HCT116 (cell line): ENCODE measurements around the gene SLC34A1. TPM values are rescaled to one million over a fixed set of nuclear protein-coding genes. Genes with fewer than 3 reads are reported as not detected.

Source experiments
- ATAC-seq: fragments of 200-7000 bp; cut with Tn5 transposase; 2 replicates; pipeline ENCODE4 v1.9.1; 2020; ENCODE audit warnings: mild to moderate bottlenecking, moderate library complexity
- BruUV-seq: library from RNA; stranded (reverse); fragments of 400-500 nt; replicated peaks from 2 replicates; lab custom pipeline; 2021; lab: Mats Ljungman, UMichigan
- CTCF ChIA-PET: fragments of 300-600 bp; sonication (Branson Sonifier 250); formaldehyde crosslinking; loops from one replicate; lab custom pipeline; 2021; ENCODE audit warnings: antibody characterized with exemption; lab: Charles Lee
- POLR2A ChIA-PET: fragments of 300-600, 350-600 bp; sonication (Branson Sonifier 250); formaldehyde crosslinking; loops from one replicate; lab custom pipeline; 2021; ENCODE audit warnings: antibody characterized with exemption; lab: Charles Lee
- RAD21 ChIA-PET, 2 experiments: fragments of 300-600 bp; sonication (Branson Sonifier 250); formaldehyde crosslinking; loops; one replicate each; lab custom pipeline; 2023; ENCODE audit warnings: low total read pairs in 2 of 2; ENCODE audit not compliant: uncharacterized antibody in 2 of 2, unreplicated experiment in 2 of 2, low non-redundant PET in 1 of 2; lab: Charles Lee
- DNase-seq: peaks from one replicate; pipeline ENCODE4 v3.0.0-alpha.2; 2010; ENCODE audit warnings: low read depth, low spot score
- H2AFZ ChIP-seq: fragments of 200-600 bp; shearing (Covaris generic), sonication (generic); 2 replicates; pipeline ENCODE4 v1.6.1; 2017; ENCODE audit warnings: low read depth, mixed run types, mixed read lengths, antibody characterized with exemption, low read length; ENCODE audit not compliant: poor library complexity, severe bottlenecking
- H3K27ac ChIP-seq: 2 replicates; pipeline ENCODE4 v1.5.1; 2012; ENCODE audit warnings: low read depth, low read length
- H3K27me3 ChIP-seq: fragments of 200-600 bp; sonication (generic); 2 replicates; pipeline ENCODE4 v1.6.1; 2016; ENCODE audit warnings: mixed run types, low read length, mixed read lengths; ENCODE audit not compliant: insufficient read depth
- H3K36me3 ChIP-seq, 2 experiments: fragments of 200-500 bp in 1 of 2; fragments of 200-600 bp in 1 of 2; sonication (Bioruptor generic) in 1 of 2; sonication (generic) in 1 of 2; 2 replicates each; pipeline versions ENCODE4 v1.5.1 to v1.6.1; 2014 to 2016; ENCODE audit warnings: low read length in 2 of 2, inconsistent platforms in 1 of 2, mixed read lengths in 1 of 2, mixed run types in 1 of 2; ENCODE audit not compliant: insufficient read depth in 2 of 2, control insufficient read depth in 1 of 2
- H3K4me1 ChIP-seq, 2 experiments: fragments of 200-600 bp in 1 of 2; sonication (generic) in 1 of 2; 2 replicates each; pipeline versions ENCODE4 v1.5.1 to v1.6.1; 2012 to 2017; ENCODE audit warnings: low read length in 2 of 2, inconsistent platforms in 1 of 2, mild to moderate bottlenecking in 1 of 2, mixed read lengths in 1 of 2, mixed run types in 1 of 2, moderate library complexity in 1 of 2; ENCODE audit not compliant: insufficient read depth in 2 of 2, control insufficient read depth in 1 of 2
- H3K4me2 ChIP-seq: fragments of 200-600 bp; sonication (generic); 2 replicates; pipeline ENCODE4 v1.6.1; 2017; ENCODE audit warnings: mixed run types, low read length, mixed read lengths
- H3K4me3 ChIP-seq, 2 experiments: fragments of 200-600 bp in 1 of 2; sonication (generic) in 1 of 2; replicated peaks in 1 of 2; 2 replicates each; pipeline ENCODE4 v1.5.1; 2011 to 2016; ENCODE audit warnings: low read length in 2 of 2, control low read depth in 1 of 2, low read depth in 1 of 2, mild to moderate bottlenecking in 1 of 2, mixed read lengths in 1 of 2, mixed run types in 1 of 2
- H3K79me2 ChIP-seq: fragments of 200-600 bp; sonication (generic); 2 replicates; pipeline ENCODE4 v1.6.1; 2017; ENCODE audit warnings: mild to moderate bottlenecking, mixed run types, low read length, moderate library complexity, mixed read lengths; ENCODE audit not compliant: insufficient read depth
- H3K9ac ChIP-seq: fragments of 200-600 bp; sonication (generic); 2 replicates; pipeline ENCODE4 v1.6.1; 2016; ENCODE audit warnings: low read length, mixed read lengths
- H3K9me2 ChIP-seq: fragments of 200-600 bp; sonication (generic), shearing (Covaris generic); 2 replicates; pipeline ENCODE4 v1.6.1; 2017; ENCODE audit warnings: mixed run types, mild to moderate bottlenecking, moderate library complexity; ENCODE audit not compliant: insufficient read depth
- H3K9me3 ChIP-seq, 2 experiments: fragments of 200-500 bp in 1 of 2; fragments of 200-600 bp in 1 of 2; sonication (Bioruptor generic) in 1 of 2; sonication (generic) in 1 of 2; 2 replicates each; pipeline ENCODE4 v1.6.1; 2014 to 2017; ENCODE audit warnings: low read length in 2 of 2, mixed read lengths in 2 of 2, inconsistent platforms in 1 of 2, low read depth in 1 of 2, mild to moderate bottlenecking in 1 of 2, mixed run types in 1 of 2, moderate library complexity in 1 of 2; ENCODE audit not compliant: control insufficient read depth in 1 of 2, insufficient read depth in 1 of 2
- H4K20me1 ChIP-seq: fragments of 200-600 bp; sonication (generic), shearing (Covaris generic); 2 replicates; pipeline ENCODE4 v1.6.1; 2017; ENCODE audit warnings: mixed run types, mild to moderate bottlenecking, moderate library complexity; ENCODE audit not compliant: insufficient read depth
- CBX3 ChIP-seq: IDR thresholded peaks from 2 replicates; pipeline ENCODE4 v1.6.1; 2012; ENCODE audit warnings: low read depth
- CEBPB ChIP-seq: IDR thresholded peaks from 2 replicates; pipeline ENCODE4 v1.6.1; 2012; ENCODE audit warnings: low read depth
- ELF1 ChIP-seq: IDR thresholded peaks from 2 replicates; pipeline ENCODE4 v1.6.1; 2012; ENCODE audit warnings: low read depth, borderline replicate concordance
- EZH2phosphoT487 ChIP-seq: fragments of 200-600 bp; IDR thresholded peaks from 2 replicates; pipeline ENCODE4 v1.6.1; 2018; ENCODE audit warnings: antibody characterized with exemption, borderline replicate concordance
- FOSL1 ChIP-seq: IDR thresholded peaks from 2 replicates; pipeline ENCODE4 v1.6.1; 2012; ENCODE audit warnings: low read depth
- JUND ChIP-seq: IDR thresholded peaks from 2 replicates; pipeline ENCODE4 v1.6.1; 2012
- MAX ChIP-seq: IDR thresholded peaks from 2 replicates; pipeline ENCODE4 v1.6.1; 2012
- POLR2A ChIP-seq: IDR thresholded peaks from 2 replicates; pipeline ENCODE4 v1.7.0; 2011; ENCODE audit warnings: borderline replicate concordance; ENCODE audit not compliant: insufficient read depth, insufficient read length; ENCODE audit errors: extremely low read depth
- POLR2AphosphoS5 ChIP-seq: IDR thresholded peaks from 2 replicates; pipeline ENCODE4 v1.6.1; 2011; ENCODE audit warnings: mild to moderate bottlenecking, low read depth, low read length, moderate library complexity
- REST ChIP-seq: IDR thresholded peaks from 2 replicates; pipeline ENCODE4 v1.6.1; 2012; ENCODE audit warnings: low read depth
- SIN3A ChIP-seq: IDR thresholded peaks from 2 replicates; pipeline ENCODE4 v1.6.1; 2012; ENCODE audit warnings: low read depth
- YY1 ChIP-seq: IDR thresholded peaks from 2 replicates; pipeline ENCODE4 v1.6.1; 2011; ENCODE audit warnings: low read length, low read depth, moderate library complexity, mild to moderate bottlenecking; ENCODE audit not compliant: insufficient replicate concordance; ENCODE audit errors: extremely low read depth
- ZNF274 ChIP-seq: fragments of 200-500 bp; sonication (Bioruptor generic); IDR thresholded peaks from 2 replicates; pipeline ENCODE4 v1.6.1; 2014; ENCODE audit warnings: mild to moderate bottlenecking, low read depth, low read length, inconsistent platforms
- intact Hi-C: fragments of 100-400 bp; cut with micrococcal nuclease; formaldehyde crosslinking; loops from 2 replicates; pipeline ENCODE4 v1.10.0; 2022
- total RNA-seq: library from RNA; stranded (reverse); gene quantifications from one replicate; pipeline ENCODE4 v1.2.1, GENCODE V29; 2021; ENCODE audit not compliant: unreplicated experiment

SLC34A1 gene
- total RNA-seq, 1 experiment from 2014 or later, result not detected

GRCh38 chr5:177434437-177434836 lies 50.2 kb downstream of the SLC34A1 start:
- H3K27ac ChIP-seq, result no peak overlapping the region
- no peak for ATAC-seq
- BruUV-seq, result no TSS peak

GRCh38 chr5:177434942-177435738 lies 50.9 kb downstream of the SLC34A1 start:
- CTCF ChIA-PET, result no interaction called here
- RAD21 ChIA-PET, result no interaction called here

More at GRCh38 chr5:177434437-177434836, 50.2 kb downstream of the SLC34A1 start:
- TF ChIP-seq SIN3A (no peak), YY1 (no peak), POLR2AphosphoS5 (peak; percentile 33; the same call in 1 of the 2 replicates)
- H3K4me2 ChIP-seq, result no peak overlapping the region
- H3K27me3 ChIP-seq, result no peaks in the 10 kb centered on the region
- H3K9me3 ChIP-seq, result no peaks in the 10 kb centered on the region
- ChIA-PET POLR2A (interaction anchor here (1.0 kb wide), 1 partner anchor 32 kb away, joined by 3 read pairs; no protein-coding TSS in a partner anchor), CTCF (interaction anchor here (1.3 kb wide), 1 partner anchor 30 kb away, joined by 4 read pairs; no protein-coding TSS in a partner anchor), RAD21 (no interaction called here)
- H2AFZ ChIP-seq, result no peak overlapping the region
- H3K4me3 ChIP-seq, result no peak overlapping the region
- H4K20me1 ChIP-seq, result no peaks in the 10 kb centered on the region
- H3K4me1 ChIP-seq, result peaks cover 0 to 8% of the 10 kb centered on the region in 2 experiments; a peak in 2 of 4 replicates
- H3K36me3 ChIP-seq, result peaks cover 25 to 48% of the 10 kb centered on the region in 2 experiments; a peak in 3 of 4 replicates
- no peaks in the 10 kb centered on the region for H3K9me2 ChIP-seq
- DNase-seq, result no peak
- H3K9ac ChIP-seq, result no peak overlapping the region
- H3K79me2 ChIP-seq, result peaks cover 11% of the 10 kb centered on the region
- intact Hi-C loops, result no loop called here

More at GRCh38 chr5:177434942-177435738, 50.9 kb downstream of the SLC34A1 start:
- no peak for ATAC-seq
- Histone ChIP-seq H2AFZ (no peak overlapping the region), H4K20me1 (no peaks in the 10 kb centered on the region), H3K27me3 (no peaks in the 10 kb centered on the region), H3K9ac (no peak overlapping the region), H3K27ac (no peak overlapping the region), H3K79me2 (peaks cover 4% of the 10 kb centered on the region; the same call in 1 of the 2 replicates), H3K9me3 (no peaks in the 10 kb centered on the region), H3K36me3 (peaks cover 25 to 48% of the 10 kb centered on the region in 2 experiments; a peak in 3 of 4 replicates), H3K9me2 (no peaks in the 10 kb centered on the region), H3K4me2 (no peak overlapping the region), H3K4me3 (no peak overlapping the region), H3K4me1 (peaks cover 0 to 8% of the 10 kb centered on the region in 2 experiments; a peak in 2 of 4 replicates)
- POLR2A ChIA-PET, result no interaction called here
- TF ChIP-seq CEBPB (no peak), EZH2phosphoT487 (no peak), ELF1 (no peak), JUND (no peak), POLR2A (no peak), ZNF274 (no peak), SIN3A (no peak), REST (no peak), CBX3 (no peak), FOSL1 (no peak), YY1 (no peak), MAX (no peak)
- intact Hi-C loops, result no loop called here
- BruUV-seq, result no TSS peak
- no peak for DNase-seq
